ENCODE data around the gene PCLO.

GRCh38 chr7:82957521-82957920, 205.2 kb downstream of the PCLO start:
- TF ChIP-seq CTBP1 (IDR thresholded peaks at IDR 0.05; ENCODE audit: borderline replicate concordance) (no peak), PKNOX1 (IDR thresholded peaks at IDR 0.05) (no peak), SP1 (IDR thresholded peaks at IDR 0.05) (no peak), TARDBP (IDR thresholded peaks at IDR 0.05) (no peak), LEF1 (IDR thresholded peaks at IDR 0.05; ENCODE audit: borderline replicate concordance) (no peak), BHLHE40 (IDR thresholded peaks at IDR 0.05; ENCODE audit: borderline replicate concordance) (no peak), ARNT (IDR thresholded peaks at IDR 0.05) (no peak), FOXK2 (IDR thresholded peaks at IDR 0.05) (no peak), FOXA1 (IDR thresholded peaks at IDR 0.05) (no peak), L3MBTL2 (conservative IDR thresholded peaks at IDR 0.05) (no peak)
